UCSD-AML1 (cell line): ENCODE data around the gene MYO9A.

ENCODE experiments used
- DNase-seq: peaks from one replicate; lab custom pipeline; 2025; ENCODE audit not compliant: unreplicated experiment; lab: John Stamatoyannopoulos, UW

The MYO9A gene

GRCh38 chr15:71974211-71974610 is 143.7 kb downstream of the MYO9A start:
- no peak for DNase-seq

GRCh38 chr15:71973366-71973765 is 144.6 kb downstream of the MYO9A start:
- DNase-seq: no peak

DNA sequence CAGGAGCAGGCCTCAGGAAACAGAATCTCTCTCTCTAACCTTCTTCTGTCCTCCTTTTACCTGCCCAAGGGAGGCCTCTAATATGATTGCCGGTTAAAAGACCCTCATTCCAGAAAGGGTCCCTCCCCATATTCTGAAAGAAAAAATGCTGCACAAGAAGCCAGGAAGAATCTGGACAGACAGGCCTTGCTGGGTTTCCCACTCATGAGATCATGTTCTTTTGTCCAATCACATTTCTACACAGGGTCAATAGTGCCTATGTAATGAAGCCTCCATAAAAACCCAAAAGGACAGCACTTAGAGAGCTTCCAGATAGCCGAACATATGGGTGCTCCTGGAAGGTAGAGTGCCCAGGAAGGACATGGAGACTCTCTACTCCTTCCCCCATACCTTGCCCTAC is 146.0 kb downstream of the MYO9A start:
- DNase-seq: no peak

DNA sequence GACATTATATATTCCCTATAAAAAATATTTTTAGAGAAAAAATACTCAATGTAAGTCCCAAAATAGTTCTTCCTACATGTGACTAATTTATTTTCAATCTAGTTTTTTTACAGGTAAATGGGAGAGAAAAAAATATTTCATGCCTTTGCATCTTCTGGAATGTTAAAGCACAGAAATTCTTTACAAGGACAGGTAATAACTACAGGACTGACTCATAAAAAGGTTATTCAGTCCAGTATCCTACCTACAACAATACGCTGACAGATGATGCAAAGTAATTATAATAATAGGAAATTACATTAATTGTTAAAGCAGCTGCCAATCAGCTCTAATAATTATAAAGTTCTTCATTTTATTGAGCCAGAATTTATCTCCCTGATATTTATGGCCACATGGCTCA is 147.5 kb downstream of the MYO9A start:
- no peak for DNase-seq

DNA sequence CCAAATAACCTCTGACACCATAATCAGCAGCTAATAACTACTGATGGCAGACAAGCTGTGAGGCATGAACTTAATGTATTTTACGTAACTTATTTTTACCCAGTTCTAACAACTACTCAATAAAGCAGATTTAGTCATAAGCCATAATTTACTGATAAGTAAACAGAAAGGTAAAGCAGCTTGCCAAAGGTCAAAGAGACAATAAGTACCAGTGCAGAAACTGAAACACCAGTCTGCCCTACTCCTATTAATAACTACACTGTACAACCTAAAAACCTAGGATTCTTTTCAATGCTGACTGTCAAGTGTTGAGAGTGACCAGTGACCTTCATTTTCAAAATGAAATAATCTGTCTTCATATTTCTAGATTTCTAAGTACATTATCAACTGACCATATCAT is 155.4 kb downstream of the MYO9A start:
- no peak for DNase-seq

GRCh38 chr15:71957026-71957425 is 160.9 kb downstream of the MYO9A start:
- no peak for DNase-seq

DNA sequence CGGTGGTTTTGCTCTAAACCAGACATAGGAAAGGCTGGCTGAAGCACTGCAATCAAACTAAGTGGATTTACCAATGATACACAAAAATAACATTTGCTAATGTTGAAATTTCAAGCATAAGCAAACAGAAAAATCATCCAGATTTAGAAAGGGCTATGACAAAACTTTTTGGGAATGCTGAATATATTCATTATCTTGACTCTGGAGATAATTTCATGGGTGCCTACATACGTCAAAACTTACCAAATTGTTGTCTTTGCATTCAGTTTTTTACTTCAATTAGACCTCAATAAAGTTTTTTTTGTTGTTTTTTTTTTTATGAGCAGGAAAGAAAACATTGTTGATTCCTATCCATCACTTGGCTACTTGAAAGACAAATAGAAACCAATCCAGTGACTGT is 166.8 kb downstream of the MYO9A start:
- DNase-seq: no peak

DNA sequence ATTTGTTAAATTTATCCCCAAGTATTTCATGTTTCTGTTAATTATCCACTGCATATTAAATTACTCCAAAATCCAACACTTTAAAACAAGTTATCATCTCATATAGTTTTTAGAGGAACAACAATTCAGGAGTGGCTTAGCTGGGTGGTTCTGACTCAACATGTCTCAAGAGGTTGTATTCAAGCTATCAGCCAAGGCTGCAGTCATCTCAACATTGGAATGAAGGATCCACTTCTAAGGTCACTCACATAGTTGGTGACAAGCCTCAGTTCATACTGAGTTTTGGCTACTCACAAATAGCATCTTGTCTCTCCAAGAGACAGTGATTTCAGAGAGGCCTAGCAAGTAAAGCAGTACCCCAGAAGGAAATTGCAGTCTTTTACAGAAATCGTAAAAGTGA is 172.9 kb downstream of the MYO9A start:
- no peak for DNase-seq

- DNase-seq: no peak
Measured at GRCh38 chr15:71943806-71944205, 174.1 kb downstream of the MYO9A start.

DNA sequence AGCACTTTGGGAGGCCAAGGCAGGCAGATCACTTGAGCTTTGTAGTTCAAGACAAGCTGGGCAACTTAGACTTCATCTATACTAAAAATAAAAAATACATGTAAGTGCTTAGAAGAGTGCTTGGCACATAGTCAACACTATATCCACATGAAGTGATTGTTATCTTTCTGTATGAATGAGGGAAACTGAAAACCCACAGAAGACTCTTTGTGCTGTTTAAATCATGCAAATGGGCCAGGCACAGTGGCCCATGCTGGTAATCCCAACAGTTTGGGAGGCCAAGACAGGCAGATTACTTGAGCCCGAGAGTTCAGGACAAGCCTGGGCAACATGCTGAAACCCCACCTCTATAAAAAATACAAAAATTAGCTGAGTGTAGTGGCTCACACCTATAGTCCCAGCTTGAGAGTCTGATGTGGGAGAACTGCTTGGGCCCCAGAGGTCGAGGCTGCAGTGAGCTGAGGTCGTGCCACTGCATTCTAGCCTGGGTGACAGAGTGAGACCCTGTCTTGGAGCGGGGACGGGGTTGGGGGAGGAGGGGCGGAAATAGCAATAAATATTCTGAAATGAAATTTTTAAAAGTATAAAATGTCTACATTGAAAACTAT is 177.9 kb downstream of the MYO9A start:
- no peak for DNase-seq

- no peak for DNase-seq
Measured at GRCh38 chr15:71937650-71938311, 180.2 kb downstream of the MYO9A start.

- DNase-seq: no peak
Measured at GRCh38 chr15:71934446-71934845, 183.5 kb downstream of the MYO9A start.

- DNase-seq: no peak
Measured at GRCh38 chr15:71932689-71933088, 185.3 kb downstream of the MYO9A start.

DNA sequence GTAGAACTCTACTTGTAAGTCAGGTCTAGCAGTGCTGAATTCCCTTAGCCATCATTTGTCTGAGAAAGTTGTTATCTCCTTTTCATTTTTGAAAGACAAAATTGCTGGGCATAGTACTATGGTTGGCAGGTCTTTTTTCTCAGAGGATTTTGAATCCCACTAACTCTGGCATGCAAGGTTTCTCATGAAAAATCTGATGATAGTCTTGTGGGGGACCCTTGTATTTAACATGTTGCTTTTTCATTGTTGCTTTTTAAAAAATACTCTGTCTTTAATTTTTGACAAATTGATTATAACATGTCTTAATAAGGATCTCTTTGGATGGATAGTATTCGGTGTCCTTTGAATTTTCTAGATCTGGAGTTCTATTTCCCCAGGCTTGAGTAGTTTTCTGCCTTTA is 186.7 kb downstream of the MYO9A start:
- no peak for DNase-seq

DNA sequence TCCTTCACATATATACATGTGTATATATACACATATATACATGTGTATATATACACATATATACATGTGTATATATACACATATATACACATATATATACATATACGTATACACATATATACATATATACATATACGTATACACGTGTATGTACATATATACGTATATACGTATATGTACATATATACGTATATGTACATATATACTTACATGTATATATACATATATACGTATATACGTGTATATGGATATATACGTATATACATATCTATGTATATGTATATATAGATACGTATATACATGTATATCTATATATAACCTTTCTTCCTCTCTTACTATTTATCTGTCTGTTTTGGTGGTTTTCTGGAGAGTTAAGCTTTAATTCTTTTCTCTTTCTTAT is 192.8 kb downstream of the MYO9A start:
- DNase-seq: no peak

GRCh38 chr15:71921191-71921590 is 196.8 kb downstream of the MYO9A start:
- DNase-seq: no peak

GRCh38 chr15:71920573-71920972 is 197.4 kb downstream of the MYO9A start:
- DNase-seq: no peak

DNA sequence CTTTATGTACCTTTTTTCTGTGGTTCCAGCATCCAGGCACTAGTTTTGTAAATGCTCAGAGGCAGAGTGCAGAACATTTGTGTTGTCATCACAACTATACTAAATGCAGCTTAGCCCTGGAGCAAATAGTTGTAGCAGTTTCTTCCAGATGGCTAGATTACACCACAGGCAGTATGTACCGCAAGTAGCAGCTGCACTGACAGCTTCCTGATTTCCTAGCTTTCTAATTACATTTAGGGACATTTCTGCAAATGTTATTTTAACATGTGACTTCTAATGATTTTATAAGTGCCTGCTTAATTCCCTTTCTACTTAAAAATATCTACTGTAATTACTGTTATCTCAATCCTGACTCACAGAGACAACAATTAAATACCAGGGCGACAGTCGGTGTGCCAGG is 201.1 kb downstream of the MYO9A start:
- no peak for DNase-seq

- no peak for DNase-seq
Measured at GRCh38 chr15:71914092-71914491, 203.9 kb downstream of the MYO9A start.

DNA sequence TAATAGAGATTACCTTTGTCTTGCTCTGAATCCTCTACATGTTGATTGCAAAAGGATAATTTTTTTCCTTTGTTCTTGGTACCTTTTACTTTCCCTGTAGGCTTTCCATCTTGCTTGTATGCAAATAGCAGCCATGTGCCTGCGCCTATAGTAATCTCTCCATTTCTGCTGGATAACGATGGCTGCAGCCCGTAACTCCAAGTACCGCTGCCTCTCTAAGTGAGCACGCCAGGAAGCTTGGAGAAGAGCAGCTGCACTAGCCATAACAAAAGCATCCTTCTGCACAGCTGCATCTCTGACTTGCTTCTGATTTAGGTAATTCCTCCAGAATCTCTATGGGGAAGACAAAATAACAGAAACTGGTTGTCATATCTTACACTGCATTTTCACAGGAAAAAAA is 218.3 kb downstream of the MYO9A start:
- DNase-seq: no peak

DNA sequence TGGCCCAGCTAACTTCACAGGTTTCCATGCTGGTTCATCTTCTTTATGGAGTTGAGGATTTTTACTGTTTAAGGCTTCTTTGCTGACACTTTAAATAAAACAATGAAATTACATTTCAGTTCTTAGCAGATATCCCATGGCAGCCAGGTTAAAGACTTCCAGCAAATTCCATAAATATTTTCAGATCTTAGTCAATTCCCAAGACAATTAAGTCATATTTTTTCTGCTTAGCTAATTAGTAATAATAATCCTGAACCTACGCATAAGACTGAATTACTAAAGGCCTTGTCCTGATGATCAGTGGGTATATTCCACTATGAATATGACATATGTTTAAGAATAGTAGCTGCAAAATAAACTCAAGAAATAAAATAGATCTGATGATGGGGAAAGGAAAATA is 224.3 kb downstream of the MYO9A start:
- no peak for DNase-seq

- DNase-seq: no peak
Measured at GRCh38 chr15:71892335-71892734, 225.6 kb downstream of the MYO9A start.

DNA sequence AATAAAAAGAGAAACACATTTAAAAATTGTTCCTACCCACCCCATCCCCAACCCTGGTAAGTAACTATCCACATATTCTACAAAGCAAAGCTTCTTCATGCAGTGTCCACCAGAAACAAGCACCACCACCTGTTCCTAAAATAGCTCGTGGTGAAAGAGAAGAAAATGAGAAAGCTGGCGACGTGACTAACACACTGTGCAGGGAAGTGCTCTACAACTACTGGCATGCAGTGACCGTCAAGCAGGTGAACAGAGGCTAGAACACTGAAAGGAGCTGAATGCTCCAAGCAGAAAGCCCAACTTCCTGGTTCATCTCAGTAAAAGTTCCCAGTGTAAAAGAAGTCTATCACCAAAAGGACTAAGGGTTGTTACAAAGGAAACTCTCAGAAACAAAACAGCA is 226.9 kb downstream of the MYO9A start:
- DNase-seq: no peak
